ENCODE measurements around the gene SYMPK.

- TF ChIP-seq CTCF (IDR thresholded peaks at IDR 0.05; ENCODE audit: poor library complexity) = no peak
- no peak for TF ChIP-seq EZH2 (IDR thresholded peaks at IDR 0.05; ENCODE audit: borderline replicate concordance)
- no peak for TF ChIP-seq EZH2phosphoT487 (IDR thresholded peaks at IDR 0.05; ENCODE audit: low read depth, severe bottlenecking, unreplicated experiment)
These were observed 58.6 kb downstream of the SYMPK start for GRCh38 chr19:45804140-45804958.

Data from hepatocyte (in vitro differentiated cells).